Measurements from ENCODE around the gene C10orf90.

C10orf90 gene

GRCh38 chr10:126665207-126665606 lies 5.3 kb downstream of the C10orf90 start:
- no peak for TF ChIP-seq CTCF (IDR thresholded peaks at IDR 0.05; ENCODE audit: borderline replicate concordance, insufficient read depth, low read depth, low read length)
- H3K4me3 ChIP-seq (ENCODE audit: low read depth, low read length): no peak overlapping the region

- TF ChIP-seq CTCF (IDR thresholded peaks at IDR 0.05; ENCODE audit: borderline replicate concordance, insufficient read depth, low read depth, low read length): no peak
- no peak overlapping the region for H3K4me3 ChIP-seq (ENCODE audit: low read depth, low read length)
Observed at GRCh38 chr10:126663880-126664279, 6.6 kb downstream of the C10orf90 start.

GRCh38 chr10:126663328-126663727 lies 7.2 kb downstream of the C10orf90 start:
- H3K4me3 ChIP-seq (ENCODE audit: low read depth, low read length): no peak overlapping the region
- TF ChIP-seq CTCF (IDR thresholded peaks at IDR 0.05; ENCODE audit: borderline replicate concordance, insufficient read depth, low read depth, low read length): no peak

- no peak for TF ChIP-seq CTCF (IDR thresholded peaks at IDR 0.05; ENCODE audit: borderline replicate concordance, insufficient read depth, low read depth, low read length)
- H3K4me3 ChIP-seq (ENCODE audit: low read depth, low read length): no peak overlapping the region
Observed at GRCh38 chr10:126661841-126662515, 8.5 kb downstream of the C10orf90 start.

GRCh38 chr10:126661356-126661755 lies 9.1 kb downstream of the C10orf90 start:
- TF ChIP-seq CTCF (IDR thresholded peaks at IDR 0.05; ENCODE audit: borderline replicate concordance, insufficient read depth, low read depth, low read length): no peak
- H3K4me3 ChIP-seq (ENCODE audit: low read depth, low read length): no peak overlapping the region

GRCh38 chr10:126659750-126660149 lies 10.7 kb downstream of the C10orf90 start:
- TF ChIP-seq CTCF (IDR thresholded peaks at IDR 0.05; ENCODE audit: borderline replicate concordance, insufficient read depth, low read depth, low read length): no peak
- no peak overlapping the region for H3K4me3 ChIP-seq (ENCODE audit: low read depth, low read length)

- no peak for TF ChIP-seq CTCF (IDR thresholded peaks at IDR 0.05; ENCODE audit: borderline replicate concordance, insufficient read depth, low read depth, low read length)
- H3K4me3 ChIP-seq (ENCODE audit: low read depth, low read length): no peak overlapping the region
Observed at GRCh38 chr10:126658928-126659327, 11.6 kb downstream of the C10orf90 start.

Measured in GM12875 (cell line).